Mucosa of stomach (tissue), 1 donor: ENCODE data around the gene SETSIP.

ENCODE experiments used
- H3K27me3 ChIP-seq: one replicate; pipeline ENCODE4 v1.7.0; 2013; ENCODE audit warnings: mild to moderate bottlenecking, low read length; ENCODE audit not compliant: control insufficient read depth, insufficient read depth
- H3K36me3 ChIP-seq: one replicate; pipeline ENCODE4 v1.7.0; 2013; ENCODE audit warnings: low read length; ENCODE audit not compliant: control insufficient read depth, insufficient read depth
- H3K4me1 ChIP-seq: one replicate; pipeline ENCODE4 v1.7.0; 2013; ENCODE audit warnings: mild to moderate bottlenecking, low read length; ENCODE audit not compliant: control insufficient read depth, insufficient read depth
- H3K4me3 ChIP-seq: one replicate; pipeline ENCODE4 v1.7.0; 2013; ENCODE audit warnings: low read length
- H3K9ac ChIP-seq: one replicate; pipeline ENCODE4 v1.7.0; 2013; ENCODE audit warnings: mild to moderate bottlenecking, low read length, moderate library complexity
- H3K9me3 ChIP-seq: one replicate; pipeline ENCODE4 v1.7.0; 2013; ENCODE audit warnings: mild to moderate bottlenecking, low read length, moderate library complexity; ENCODE audit not compliant: control insufficient read depth
- donor health status: Pancreatic carcinoma.

The SETSIP gene

GRCh38 chr1:92075311-92075710 lies at the start of gene SETSIP:
Gene SETSIP, minus strand, starts transcription at chr1:92075411. Its CDS starts 0 bp downstream, at chr1:92075411.
- H3K27me3 ChIP-seq, result no peaks in the 10 kb centered on the region
- H3K9me3 ChIP-seq, result no peaks in the 10 kb centered on the region
- peaks cover 5% of the 10 kb centered on the region for H3K4me1 ChIP-seq
- H3K9ac ChIP-seq, result no peak within 1 kb of the TSS
- H3K36me3 ChIP-seq, result no peaks in the 10 kb centered on the region
- H3K4me3 ChIP-seq, result no peak within 1 kb of the TSS

GRCh38 chr1:92123868-92124267 lies 48.7 kb upstream of the SETSIP start:
- Histone ChIP-seq H3K9me3 (no peaks in the 10 kb centered on the region), H3K4me1 (no peaks in the 10 kb centered on the region), H3K9ac (no peak overlapping the region), H3K36me3 (no peaks in the 10 kb centered on the region), H3K27me3 (no peaks in the 10 kb centered on the region), H3K4me3 (no peak overlapping the region)

GRCh38 chr1:92118826-92119225 lies 43.6 kb upstream of the SETSIP start:
- no peak overlapping the region for H3K9ac ChIP-seq
- no peaks in the 10 kb centered on the region for H3K9me3 ChIP-seq
- H3K27me3 ChIP-seq, result no peaks in the 10 kb centered on the region
- H3K4me3 ChIP-seq, result no peak overlapping the region
- H3K4me1 ChIP-seq, result no peaks in the 10 kb centered on the region
- H3K36me3 ChIP-seq, result no peaks in the 10 kb centered on the region

- Histone ChIP-seq H3K36me3 (no peaks in the 10 kb centered on the region), H3K4me3 (no peak overlapping the region), H3K9me3 (no peaks in the 10 kb centered on the region), H3K4me1 (no peaks in the 10 kb centered on the region), H3K27me3 (no peaks in the 10 kb centered on the region), H3K9ac (no peak overlapping the region)
These were observed 42.3 kb upstream of the SETSIP start for GRCh38 chr1:92117526-92117925.

- Histone ChIP-seq H3K4me3 (no peak overlapping the region), H3K4me1 (no peaks in the 10 kb centered on the region)
These were observed 33.4 kb upstream of the SETSIP start for GRCh38 chr1:92108631-92109030.

GRCh38 chr1:92105546-92106081 lies 30.4 kb upstream of the SETSIP start:
- Histone ChIP-seq H3K4me1 (no peaks in the 10 kb centered on the region), H3K9me3 (no peaks in the 10 kb centered on the region), H3K9ac (no peak overlapping the region), H3K27me3 (no peaks in the 10 kb centered on the region), H3K36me3 (no peaks in the 10 kb centered on the region), H3K4me3 (no peak overlapping the region)

More at GRCh38 chr1:92108631-92109030, 33.4 kb upstream of the SETSIP start:
- H3K9me3 ChIP-seq, result no peaks in the 10 kb centered on the region
- no peak overlapping the region for H3K9ac ChIP-seq
- no peaks in the 10 kb centered on the region for H3K36me3 ChIP-seq
- H3K27me3 ChIP-seq, result no peaks in the 10 kb centered on the region

- Histone ChIP-seq H3K27me3 (no peaks in the 10 kb centered on the region), H3K4me1 (no peaks in the 10 kb centered on the region), H3K9ac (no peak overlapping the region), H3K36me3 (no peaks in the 10 kb centered on the region), H3K4me3 (no peak overlapping the region), H3K9me3 (no peaks in the 10 kb centered on the region)
These were observed 21.1 kb upstream of the SETSIP start for GRCh38 chr1:92096317-92096716.

- Histone ChIP-seq H3K9ac (no peak overlapping the region), H3K4me1 (no peaks in the 10 kb centered on the region), H3K9me3 (no peaks in the 10 kb centered on the region), H3K27me3 (no peaks in the 10 kb centered on the region), H3K4me3 (no peak overlapping the region), H3K36me3 (no peaks in the 10 kb centered on the region)
These were observed 20.7 kb upstream of the SETSIP start for GRCh38 chr1:92095874-92096273.

GRCh38 chr1:92094595-92094994 lies 19.4 kb upstream of the SETSIP start:
- Histone ChIP-seq H3K36me3 (no peaks in the 10 kb centered on the region), H3K27me3 (no peaks in the 10 kb centered on the region), H3K9ac (no peak overlapping the region), H3K9me3 (no peaks in the 10 kb centered on the region), H3K4me3 (no peak overlapping the region), H3K4me1 (no peaks in the 10 kb centered on the region)

- Histone ChIP-seq H3K9ac (no peak overlapping the region), H3K27me3 (no peaks in the 10 kb centered on the region), H3K9me3 (no peaks in the 10 kb centered on the region), H3K36me3 (no peaks in the 10 kb centered on the region), H3K4me3 (no peak overlapping the region), H3K4me1 (no peaks in the 10 kb centered on the region)
These were observed 18.9 kb upstream of the SETSIP start for GRCh38 chr1:92094090-92094489.

GRCh38 chr1:92091625-92092024 lies 16.4 kb upstream of the SETSIP start:
- no peaks in the 10 kb centered on the region for H3K36me3 ChIP-seq
- no peak overlapping the region for H3K9ac ChIP-seq
- H3K9me3 ChIP-seq, result no peaks in the 10 kb centered on the region
- H3K4me1 ChIP-seq, result no peaks in the 10 kb centered on the region
- H3K27me3 ChIP-seq, result no peaks in the 10 kb centered on the region
- H3K4me3 ChIP-seq, result no peak overlapping the region

GRCh38 chr1:92087542-92087941 lies 12.3 kb upstream of the SETSIP start:
- H3K4me1 ChIP-seq, result no peaks in the 10 kb centered on the region
- no peaks in the 10 kb centered on the region for H3K36me3 ChIP-seq
- no peaks in the 10 kb centered on the region for H3K27me3 ChIP-seq
- no peak overlapping the region for H3K4me3 ChIP-seq
- no peak overlapping the region for H3K9ac ChIP-seq
- H3K9me3 ChIP-seq, result peaks cover 5% of the 10 kb centered on the region

GRCh38 chr1:92085727-92086126 lies 10.5 kb upstream of the SETSIP start:
- no peaks in the 10 kb centered on the region for H3K27me3 ChIP-seq
- H3K9me3 ChIP-seq, result peaks cover 5% of the 10 kb centered on the region
- no peak overlapping the region for H3K9ac ChIP-seq
- H3K36me3 ChIP-seq, result no peaks in the 10 kb centered on the region
- no peaks in the 10 kb centered on the region for H3K4me1 ChIP-seq
- no peak overlapping the region for H3K4me3 ChIP-seq
